HUES48 (cell line): ENCODE measurements around the gene ACTG1.

Source experiments
- H3K27ac ChIP-seq: one replicate; pipeline ENCODE4 v1.7.0; 2013; ENCODE audit warnings: low read depth, low read length, inconsistent platforms
- H3K27me3 ChIP-seq: 2 replicates; pipeline ENCODE4 v1.6.1; 2013; ENCODE audit warnings: mild to moderate bottlenecking, low read length; ENCODE audit not compliant: control insufficient read depth, insufficient read depth
- H3K36me3 ChIP-seq: 2 replicates; pipeline ENCODE4 v1.6.1; 2013; ENCODE audit warnings: low read length; ENCODE audit not compliant: control insufficient read depth, insufficient read depth
- H3K4me1 ChIP-seq: 2 replicates; pipeline ENCODE4 v1.6.1; 2013; ENCODE audit warnings: mild to moderate bottlenecking, low read length; ENCODE audit not compliant: control insufficient read depth, insufficient read depth
- H3K4me3 ChIP-seq: 2 replicates; pipeline ENCODE4 v1.5.1; 2013; ENCODE audit warnings: mild to moderate bottlenecking, low read depth, low read length
- H3K9ac ChIP-seq: 2 replicates; pipeline ENCODE4 v1.6.1; 2013; ENCODE audit warnings: mild to moderate bottlenecking, low read depth, low read length, moderate library complexity
- H3K9me3 ChIP-seq: 2 replicates; pipeline ENCODE4 v1.6.1; 2013; ENCODE audit warnings: low read length; ENCODE audit not compliant: control insufficient read depth, insufficient read depth

ACTG1 gene

GRCh38 chr17:81489998-81490992, 22.3 kb downstream of the ACTG1 start:
- Histone ChIP-seq H3K27ac (peak overlapping the region; percentile 64), H3K36me3 (no peaks in the 10 kb centered on the region), H3K27me3 (peaks cover 11% of the 10 kb centered on the region), H3K9me3 (no peaks in the 10 kb centered on the region), H3K4me1 (peaks cover 18% of the 10 kb centered on the region), H3K4me3 (peak overlapping the region; percentile 37; the same call in 1 of the 2 replicates), H3K9ac (no peak overlapping the region; the same call in 1 of the 2 replicates)

GRCh38 chr17:81489012-81489997, 23.3 kb downstream of the ACTG1 start:
- peak overlapping the region; percentile 37 for H3K4me3 ChIP-seq
- peak overlapping the region; percentile 64 for H3K27ac ChIP-seq
- H3K36me3 ChIP-seq, result no peaks in the 10 kb centered on the region
- peaks cover 20% of the 10 kb centered on the region for H3K4me1 ChIP-seq
- no peaks in the 10 kb centered on the region for H3K9me3 ChIP-seq
- peaks cover 15% of the 10 kb centered on the region for H3K27me3 ChIP-seq
- peak overlapping the region; percentile 36; the same call in 1 of the 2 replicates for H3K9ac ChIP-seq

GRCh38 chr17:81488276-81488860, 24.2 kb downstream of the ACTG1 start:
- H3K4me3 ChIP-seq, result peak overlapping the region; percentile 52; the same call in 1 of the 2 replicates
- no peaks in the 10 kb centered on the region for H3K9me3 ChIP-seq
- peaks cover 20% of the 10 kb centered on the region for H3K4me1 ChIP-seq
- H3K36me3 ChIP-seq, result no peaks in the 10 kb centered on the region
- peaks cover 22% of the 10 kb centered on the region for H3K27me3 ChIP-seq
- H3K27ac ChIP-seq, result no peak overlapping the region
- no peak overlapping the region for H3K9ac ChIP-seq

DNA sequence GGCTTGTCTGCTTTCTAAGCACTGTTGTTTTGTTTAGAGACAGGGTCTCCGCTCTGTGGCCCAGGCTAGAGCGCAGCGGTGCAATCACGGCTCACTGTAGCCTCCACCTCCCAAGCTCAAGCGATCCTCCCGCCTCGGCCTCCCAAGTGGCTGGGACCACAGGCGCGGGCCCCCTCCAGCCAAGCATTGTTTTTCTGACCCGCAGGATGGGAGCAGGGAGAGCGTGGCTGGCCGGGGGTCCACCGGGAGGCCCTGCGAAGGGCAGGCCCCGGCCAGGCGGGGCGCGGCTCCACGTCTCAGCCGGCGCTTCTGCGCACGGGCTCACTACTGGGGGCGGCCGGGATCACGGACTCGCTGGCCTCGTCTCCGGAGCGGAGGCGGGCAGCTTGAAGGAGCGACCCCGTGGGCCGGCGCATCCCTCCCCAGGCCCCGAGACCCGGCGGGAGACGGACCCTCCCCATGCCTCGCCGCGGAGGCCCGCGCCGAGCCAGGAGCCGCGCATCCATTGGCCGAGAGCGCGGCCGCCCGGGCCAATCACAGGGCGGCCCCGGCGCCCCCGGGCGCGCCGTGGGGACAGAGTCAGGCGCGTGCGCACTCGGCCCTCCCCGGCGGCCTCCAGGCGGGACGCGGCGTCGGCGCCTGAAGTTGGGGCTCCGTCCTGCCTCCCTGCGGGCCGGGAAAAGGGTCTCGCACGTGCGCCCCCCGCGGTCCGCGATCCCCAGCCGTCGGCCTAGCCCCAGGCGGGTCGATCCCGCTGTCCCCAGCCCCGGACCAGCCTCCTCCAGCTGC, 24.9 kb downstream of the ACTG1 start:
- H3K27me3 ChIP-seq, result peaks cover 29% of the 10 kb centered on the region
- H3K27ac ChIP-seq, result no peak overlapping the region

GRCh38 chr17:81487089-81487486, 25.5 kb downstream of the ACTG1 start:
- H3K4me1 ChIP-seq, result peaks cover 20% of the 10 kb centered on the region
- no peak overlapping the region for H3K9ac ChIP-seq
- no peaks in the 10 kb centered on the region for H3K36me3 ChIP-seq
- no peaks in the 10 kb centered on the region for H3K9me3 ChIP-seq
- peaks cover 35% of the 10 kb centered on the region for H3K27me3 ChIP-seq
- H3K27ac ChIP-seq, result no peak overlapping the region
- no peak overlapping the region for H3K4me3 ChIP-seq

More for the DNA sequence above, 24.9 kb downstream of the ACTG1 start:
- Histone ChIP-seq H3K9me3 (no peaks in the 10 kb centered on the region), H3K4me1 (peaks cover 20% of the 10 kb centered on the region), H3K36me3 (no peaks in the 10 kb centered on the region), H3K9ac (no peak overlapping the region), H3K4me3 (peak overlapping the region; percentile 52; the same call in 1 of the 2 replicates)

- Histone ChIP-seq H3K27ac (no peak overlapping the region), H3K27me3 (peaks cover 41% of the 10 kb centered on the region), H3K4me1 (peaks cover 20% of the 10 kb centered on the region), H3K9ac (no peak overlapping the region), H3K9me3 (no peaks in the 10 kb centered on the region), H3K4me3 (no peak overlapping the region), H3K36me3 (no peaks in the 10 kb centered on the region)
These were observed 26.3 kb downstream of the ACTG1 start for GRCh38 chr17:81486199-81486810.

DNA sequence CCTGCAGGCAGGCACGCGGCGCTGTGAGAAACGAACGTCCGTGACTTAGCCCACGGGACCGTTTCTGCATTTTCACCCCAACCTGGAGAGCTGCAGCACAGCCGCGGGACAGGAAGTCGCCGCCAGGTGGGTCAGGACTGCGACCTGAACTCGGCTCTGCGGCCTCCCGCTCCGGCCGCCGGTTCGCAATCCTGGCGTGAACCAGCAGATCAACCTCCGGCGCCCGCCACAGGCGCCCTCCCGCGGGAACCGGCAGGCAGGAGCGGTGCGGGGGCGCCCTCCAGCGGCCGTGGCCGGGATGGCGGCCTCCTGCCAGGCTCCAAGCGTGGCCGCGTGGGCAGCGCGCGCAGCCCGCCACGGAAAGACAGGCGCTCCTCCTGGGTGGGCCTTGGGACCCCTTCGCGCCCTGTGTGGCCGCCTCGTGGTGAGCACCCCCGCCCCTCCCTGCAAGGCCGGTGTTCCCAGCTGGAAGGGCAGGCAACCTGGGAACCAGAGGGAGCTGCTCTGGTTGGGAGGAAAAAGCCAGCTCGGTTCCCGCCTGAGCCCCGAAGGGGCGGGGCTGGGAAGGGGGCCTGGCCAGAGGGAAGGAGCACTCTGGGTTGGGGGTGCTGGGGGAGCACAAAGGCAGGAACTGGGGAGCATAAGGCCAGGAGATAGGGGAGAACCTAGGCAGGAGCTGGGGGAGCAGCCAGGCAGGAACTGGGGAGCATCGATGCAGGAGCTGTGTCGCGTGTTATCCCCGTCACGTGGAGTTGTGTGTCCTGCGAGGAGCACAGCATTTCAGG, 28.2 kb downstream of the ACTG1 start:
- Histone ChIP-seq H3K27ac (no peak overlapping the region), H3K9me3 (no peaks in the 10 kb centered on the region), H3K4me3 (peak overlapping the region; percentile 61), H3K9ac (no peak overlapping the region), H3K4me1 (peaks cover 8% of the 10 kb centered on the region; the same call in 1 of the 2 replicates), H3K36me3 (no peaks in the 10 kb centered on the region), H3K27me3 (peaks cover 53% of the 10 kb centered on the region)

GRCh38 chr17:81483862-81484194, 28.8 kb downstream of the ACTG1 start:
- H3K9ac ChIP-seq, result no peak overlapping the region
- peaks cover 53% of the 10 kb centered on the region for H3K27me3 ChIP-seq
- H3K9me3 ChIP-seq, result no peaks in the 10 kb centered on the region
- peak overlapping the region; percentile 61 for H3K4me3 ChIP-seq
- H3K4me1 ChIP-seq, result peaks cover 3% of the 10 kb centered on the region; the same call in 1 of the 2 replicates
- no peak overlapping the region for H3K27ac ChIP-seq
- H3K36me3 ChIP-seq, result no peaks in the 10 kb centered on the region

GRCh38 chr17:81483085-81483861, 29.3 kb downstream of the ACTG1 start:
- Histone ChIP-seq H3K27ac (no peak overlapping the region), H3K9me3 (no peaks in the 10 kb centered on the region), H3K27me3 (peaks cover 53% of the 10 kb centered on the region), H3K4me3 (peak overlapping the region; percentile 61; the same call in 1 of the 2 replicates), H3K36me3 (no peaks in the 10 kb centered on the region), H3K9ac (no peak overlapping the region), H3K4me1 (peaks cover 3% of the 10 kb centered on the region; the same call in 1 of the 2 replicates)
